Mesendoderm (in vitro differentiated cells): ENCODE measurements around the gene GET4.

Experiments used
- DNase-seq: peaks from one replicate; pipeline ENCODE4 v3.0.0; 2013
- H2AK5ac ChIP-seq: 2 replicates; pipeline ENCODE4 v1.6.1; 2013; ENCODE audit warnings: low read length, inconsistent platforms
- H2BK120ac ChIP-seq: 2 replicates; pipeline ENCODE4 v1.6.1; 2013; ENCODE audit warnings: low read depth, mild to moderate bottlenecking, low read length, moderate library complexity, mixed read lengths
- H2BK15ac ChIP-seq: replicated peaks from 2 replicates; pipeline ENCODE4 v1.6.1; 2013; ENCODE audit warnings: low read depth, mild to moderate bottlenecking, moderate library complexity
- H2BK5ac ChIP-seq: 2 replicates; pipeline ENCODE4 v1.6.1; 2013; ENCODE audit warnings: low read length, inconsistent platforms
- H3K18ac ChIP-seq: 2 replicates; pipeline ENCODE4 v1.6.1; 2013; ENCODE audit warnings: mild to moderate bottlenecking, low read length, mixed read lengths
- H3K23ac ChIP-seq: one replicate; pipeline ENCODE4 v1.6.1; 2013; ENCODE audit warnings: low read length
- H3K27ac ChIP-seq: 2 replicates; pipeline ENCODE4 v1.5.1; 2013; ENCODE audit warnings: low read depth, mild to moderate bottlenecking, inconsistent platforms, low read length, moderate library complexity
- H3K27me3 ChIP-seq: 2 replicates; pipeline ENCODE4 v1.6.1; 2013; ENCODE audit warnings: low read length, control low read depth, mild to moderate bottlenecking, inconsistent platforms; ENCODE audit not compliant: insufficient read depth, poor library complexity
- H3K36me3 ChIP-seq: 2 replicates; pipeline ENCODE4 v1.6.1; 2013; ENCODE audit warnings: low read length, inconsistent platforms; ENCODE audit not compliant: control insufficient read depth, insufficient read depth
- H3K4ac ChIP-seq: one replicate; pipeline ENCODE4 v1.6.1; 2013; ENCODE audit warnings: low read depth, mild to moderate bottlenecking, low read length, moderate library complexity
- H3K4me1 ChIP-seq: 2 replicates; pipeline ENCODE4 v1.6.1; 2013; ENCODE audit warnings: low read depth, low read length, inconsistent platforms; ENCODE audit not compliant: control insufficient read depth
- H3K4me2 ChIP-seq: 2 replicates; pipeline ENCODE4 v1.6.1; 2013; ENCODE audit warnings: low read length
- H3K4me3 ChIP-seq: 2 replicates; pipeline ENCODE4 v1.5.1; 2013; ENCODE audit warnings: mild to moderate bottlenecking, low read length
- H3K56ac ChIP-seq: one replicate; pipeline ENCODE4 v1.6.1; 2013; ENCODE audit warnings: low read length
- H3K79me1 ChIP-seq: 2 replicates; pipeline ENCODE4 v1.6.1; 2013; ENCODE audit warnings: low read length, inconsistent platforms
- H3K79me2 ChIP-seq: 2 replicates; pipeline ENCODE4 v1.6.1; 2013; ENCODE audit warnings: mild to moderate bottlenecking, low read length; ENCODE audit not compliant: control insufficient read depth, insufficient read depth
- H3K9ac ChIP-seq: 2 replicates; pipeline ENCODE4 v1.6.1; 2013; ENCODE audit warnings: low read length, inconsistent platforms
- H4K5ac ChIP-seq: one replicate; pipeline ENCODE4 v1.6.1; 2013; ENCODE audit warnings: low read length
- H4K8ac ChIP-seq: one replicate; pipeline ENCODE4 v1.6.1; 2013; ENCODE audit warnings: low read depth, mild to moderate bottlenecking, control low read depth, low read length, moderate library complexity
- WGBS: extraction: QIAGEN DNeasy Blood & Tissue Kit; methylation state at CpG from one replicate; pipeline ENCODE4 v1.1.7; 2013; ENCODE audit warnings: low lambda C conversion rate, missing lambda C conversion rate; ENCODE audit not compliant: insufficient coverage; ENCODE audit errors: extremely low coverage; 5-methylcytosine and 5-hydroxymethylcytosine counted together

The GET4 gene

GRCh38 chr7:832968-833424 is 43.4 kb upstream of the GET4 start:
- Histone ChIP-seq H3K79me2 (peaks cover 66% of the 10 kb centered on the region), H2BK15ac (no peak overlapping the region), H2BK120ac (no peak overlapping the region), H3K56ac (no peak overlapping the region), H3K27ac (no peak overlapping the region), H3K79me1 (peaks cover 31% of the 10 kb centered on the region), H4K8ac (no peak overlapping the region), H3K27me3 (no peaks in the 10 kb centered on the region), H2BK5ac (no peak overlapping the region), H3K4ac (no peak overlapping the region), H3K18ac (no peak overlapping the region), H3K4me3 (no peak overlapping the region), H3K23ac (no peak overlapping the region), H3K36me3 (peaks cover 5% of the 10 kb centered on the region), H4K5ac (no peak overlapping the region), H2AK5ac (no peak overlapping the region), H3K4me1 (no peaks in the 10 kb centered on the region), H3K9ac (no peak overlapping the region), H3K4me2 (no peak overlapping the region)
- DNase-seq: no peak
- no CpG with 5 or more reads among the region's 15 CpGs for WGBS

GRCh38 chr7:833601-834258 is 42.6 kb upstream of the GET4 start:
- Histone ChIP-seq H3K4ac (no peak overlapping the region), H3K18ac (no peak overlapping the region), H2AK5ac (no peak overlapping the region), H3K56ac (no peak overlapping the region), H3K4me3 (no peak overlapping the region), H3K79me2 (peaks cover 61% of the 10 kb centered on the region), H3K27ac (no peak overlapping the region), H3K9ac (no peak overlapping the region), H2BK120ac (no peak overlapping the region), H3K23ac (no peak overlapping the region), H2BK5ac (no peak overlapping the region), H4K8ac (no peak overlapping the region), H3K79me1 (peaks cover 28% of the 10 kb centered on the region), H3K27me3 (no peaks in the 10 kb centered on the region), H3K4me2 (no peak overlapping the region), H3K4me1 (no peaks in the 10 kb centered on the region), H2BK15ac (no peak overlapping the region), H4K5ac (no peak overlapping the region), H3K36me3 (peaks cover 5% of the 10 kb centered on the region)
- DNase-seq: no peak
- no CpG with 5 or more reads among the region's 8 CpGs for WGBS

GRCh38 chr7:834277-834676 is 42.1 kb upstream of the GET4 start:
- H2BK15ac ChIP-seq: no peak overlapping the region
- peaks cover 8% of the 10 kb centered on the region for H3K36me3 ChIP-seq
- WGBS: no CpG with 5 or more reads among the region's 12 CpGs
- H4K8ac ChIP-seq: no peak overlapping the region
- no peak overlapping the region for H4K5ac ChIP-seq
- peaks cover 56% of the 10 kb centered on the region for H3K79me2 ChIP-seq
- no peak overlapping the region for H3K23ac ChIP-seq
- H3K4ac ChIP-seq: no peak overlapping the region
- DNase-seq: no peak
- no peak overlapping the region for H2BK120ac ChIP-seq
- H2BK5ac ChIP-seq: no peak overlapping the region
- H3K56ac ChIP-seq: no peak overlapping the region
- H2AK5ac ChIP-seq: no peak overlapping the region
- H3K18ac ChIP-seq: no peak overlapping the region
- H3K27me3 ChIP-seq: no peaks in the 10 kb centered on the region
- H3K79me1 ChIP-seq: peaks cover 29% of the 10 kb centered on the region
- no peak overlapping the region for H3K4me3 ChIP-seq
- no peak overlapping the region for H3K4me2 ChIP-seq
- no peaks in the 10 kb centered on the region for H3K4me1 ChIP-seq
- H3K27ac ChIP-seq: no peak overlapping the region
- no peak overlapping the region for H3K9ac ChIP-seq

GRCh38 chr7:835021-835420 is 41.3 kb upstream of the GET4 start:
- Histone ChIP-seq H4K8ac (no peak overlapping the region), H2AK5ac (no peak overlapping the region), H3K79me2 (peaks cover 54% of the 10 kb centered on the region), H2BK120ac (no peak overlapping the region), H4K5ac (no peak overlapping the region), H3K4me1 (no peaks in the 10 kb centered on the region), H3K4me3 (no peak overlapping the region), H3K4me2 (no peak overlapping the region), H3K27me3 (no peaks in the 10 kb centered on the region), H3K56ac (no peak overlapping the region), H2BK15ac (no peak overlapping the region), H3K79me1 (peaks cover 29% of the 10 kb centered on the region), H3K9ac (no peak overlapping the region), H3K18ac (no peak overlapping the region), H3K23ac (no peak overlapping the region), H3K36me3 (peaks cover 11% of the 10 kb centered on the region), H3K27ac (no peak overlapping the region), H2BK5ac (no peak overlapping the region), H3K4ac (no peak overlapping the region)
- DNase-seq: no peak
- no CpG with 5 or more reads among the region's 12 CpGs for WGBS

- no peak overlapping the region for H3K23ac ChIP-seq
- H3K4me2 ChIP-seq: no peak overlapping the region
- H2BK120ac ChIP-seq: no peak overlapping the region
- no peak overlapping the region for H2BK5ac ChIP-seq
- no peak overlapping the region for H4K5ac ChIP-seq
- no peak overlapping the region for H3K4ac ChIP-seq
- no peak overlapping the region for H2AK5ac ChIP-seq
- no peaks in the 10 kb centered on the region for H3K27me3 ChIP-seq
- no peak for DNase-seq
- H3K18ac ChIP-seq: no peak overlapping the region
- H3K79me2 ChIP-seq: peaks cover 47% of the 10 kb centered on the region
- H3K4me3 ChIP-seq: no peak overlapping the region
- no peak overlapping the region for H3K27ac ChIP-seq
- no peaks in the 10 kb centered on the region for H3K4me1 ChIP-seq
- no peak overlapping the region for H4K8ac ChIP-seq
- H3K79me1 ChIP-seq: peaks cover 26% of the 10 kb centered on the region
- no CpG with 5 or more reads among the region's 27 CpGs for WGBS
- H3K9ac ChIP-seq: no peak overlapping the region
- no peak overlapping the region for H3K56ac ChIP-seq
- peaks cover 14% of the 10 kb centered on the region for H3K36me3 ChIP-seq
- H2BK15ac ChIP-seq: no peak overlapping the region
Measured at GRCh38 chr7:835485-836401, 40.6 kb upstream of the GET4 start.
